Cardiac fibroblast (primary cell): ENCODE measurements around the gene CCNH.
A peak's percentile ranks its signal among the peaks of the same experiment; 100 is the strongest.

Experiments
- DNase-seq, 2 donors: peaks; one replicate each; pipeline versions ENCODE4 v3.0.0 to v3.0.0-alpha.2; 2010; ENCODE audit warnings: low read depth in 2 of 2
- H3K4me3 ChIP-seq, 2 donors: replicated peaks in 1 of 2; 1 replicate in 1 of 2; 2 replicates in 1 of 2; pipeline ENCODE4 v1.5.1; 2011; ENCODE audit warnings: low read depth in 2 of 2, low read length in 2 of 2, mild to moderate bottlenecking in 2 of 2, moderate library complexity in 1 of 2
- TF ChIP-seq, protein P1 (sequence below): IDR thresholded peaks from one replicate; pipeline ENCODE4 v1.5.1; 2011; ENCODE audit warnings: low read depth, mild to moderate bottlenecking, low read length, inconsistent platforms

The CCNH gene

GRCh38 chr5:87405472-87406155 lies 7.1 kb downstream of the CCNH start:
- TF ChIP-seq, protein P1, sequence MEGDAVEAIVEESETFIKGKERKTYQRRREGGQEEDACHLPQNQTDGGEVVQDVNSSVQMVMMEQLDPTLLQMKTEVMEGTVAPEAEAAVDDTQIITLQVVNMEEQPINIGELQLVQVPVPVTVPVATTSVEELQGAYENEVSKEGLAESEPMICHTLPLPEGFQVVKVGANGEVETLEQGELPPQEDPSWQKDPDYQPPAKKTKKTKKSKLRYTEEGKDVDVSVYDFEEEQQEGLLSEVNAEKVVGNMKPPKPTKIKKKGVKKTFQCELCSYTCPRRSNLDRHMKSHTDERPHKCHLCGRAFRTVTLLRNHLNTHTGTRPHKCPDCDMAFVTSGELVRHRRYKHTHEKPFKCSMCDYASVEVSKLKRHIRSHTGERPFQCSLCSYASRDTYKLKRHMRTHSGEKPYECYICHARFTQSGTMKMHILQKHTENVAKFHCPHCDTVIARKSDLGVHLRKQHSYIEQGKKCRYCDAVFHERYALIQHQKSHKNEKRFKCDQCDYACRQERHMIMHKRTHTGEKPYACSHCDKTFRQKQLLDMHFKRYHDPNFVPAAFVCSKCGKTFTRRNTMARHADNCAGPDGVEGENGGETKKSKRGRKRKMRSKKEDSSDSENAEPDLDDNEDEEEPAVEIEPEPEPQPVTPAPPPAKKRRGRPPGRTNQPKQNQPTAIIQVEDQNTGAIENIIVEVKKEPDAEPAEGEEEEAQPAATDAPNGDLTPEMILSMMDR, result no peak
- DNase-seq, result peak in 1 of 2 donors; percentile 24
- no peak overlapping the region for H3K4me3 ChIP-seq

- no peak overlapping the region for H3K4me3 ChIP-seq
- TF ChIP-seq, protein P1, result no peak
- no peak for DNase-seq
Observed at GRCh38 chr5:87404359-87404758, 8.4 kb downstream of the CCNH start.

DNA sequence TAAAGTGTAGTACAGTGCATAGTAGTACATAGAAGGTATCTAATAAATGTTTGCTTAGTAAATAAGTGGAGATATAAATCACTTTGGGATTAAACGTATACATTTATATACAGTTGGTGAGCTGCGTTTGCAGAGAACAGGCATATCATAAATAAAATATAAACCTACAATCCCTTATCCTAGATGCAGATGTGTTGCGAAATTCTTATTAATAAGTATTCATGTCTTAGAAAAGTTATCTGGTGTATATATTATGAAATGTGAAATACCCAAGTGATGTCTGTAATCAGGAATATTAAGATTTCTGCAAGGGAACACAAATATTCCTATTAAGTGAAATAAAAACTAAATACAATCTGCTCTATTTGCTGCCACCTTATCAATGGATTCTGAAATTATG lies 8.8 kb downstream of the CCNH start:
- TF ChIP-seq, protein P1, result no peak
- H3K4me3 ChIP-seq, result no peak overlapping the region
- no peak for DNase-seq

GRCh38 chr5:87403409-87403808 lies 9.3 kb downstream of the CCNH start:
- no peak for DNase-seq
- TF ChIP-seq, protein P1, result no peak
- no peak overlapping the region for H3K4me3 ChIP-seq

DNA sequence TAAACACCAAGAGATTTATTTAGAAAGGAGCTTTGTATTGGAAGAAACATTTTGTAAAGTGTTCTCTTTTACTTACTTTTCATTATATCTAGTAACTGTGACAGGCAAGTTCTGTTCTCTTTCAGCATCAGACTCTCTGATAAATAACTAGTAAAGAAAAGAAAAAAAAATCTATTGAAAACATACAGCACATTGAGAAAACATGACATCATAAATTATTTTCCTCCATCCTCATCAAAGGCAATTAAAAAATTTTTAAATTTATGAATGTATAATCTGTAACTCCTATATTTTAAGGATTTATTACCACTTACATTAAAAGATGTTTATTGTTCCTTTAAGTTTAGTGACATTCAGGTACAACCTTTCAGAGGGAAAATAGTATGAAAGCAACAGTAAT lies 11.1 kb downstream of the CCNH start:
- no peak for DNase-seq
- no peak overlapping the region for H3K4me3 ChIP-seq
- TF ChIP-seq, protein P1, result no peak

GRCh38 chr5:87400305-87400899 lies 12.3 kb downstream of the CCNH start:
- DNase-seq, result peak; percentile 65 to 72
- H3K4me3 ChIP-seq, result no peak overlapping the region
- TF ChIP-seq, protein P1, result peak; percentile 52

GRCh38 chr5:87399720-87400119 lies 13.0 kb downstream of the CCNH start:
- peak in 1 of 2 donors; percentile 27 for DNase-seq
- H3K4me3 ChIP-seq, result no peak overlapping the region
- TF ChIP-seq, protein P1, result no peak
